HG02610 (cell line): ENCODE results near the gene TEC.
"Not testable (repeated sequence)": the region's sequence is repeated elsewhere in the genome, so short reads cannot be mapped to it uniquely, and the experiment has no call there.

Experiments
- ATAC-seq: cut with Tn5 transposase; IDR thresholded peaks from one replicate; pipeline ENCODE4 v1.9.1; 2021; ENCODE audit warnings: mild to moderate bottlenecking, moderate library complexity; ENCODE audit not compliant: unreplicated experiment

Gene TEC

GRCh38 chr4:48169636-48170035 lies 100.0 kb downstream of the TEC start:
- ATAC-seq = peak; percentile 33

GRCh38 chr4:48167538-48168263 lies 101.9 kb downstream of the TEC start:
- peak; percentile 36 for ATAC-seq

- ATAC-seq = not testable (repeated sequence)
Observed at GRCh38 chr4:48164561-48164960, 105.1 kb downstream of the TEC start.

GRCh38 chr4:48163746-48164145 lies 105.9 kb downstream of the TEC start:
- no peak for ATAC-seq

GRCh38 chr4:48162162-48162561 lies 107.5 kb downstream of the TEC start:
- ATAC-seq = no peak

- no peak for ATAC-seq
Observed at GRCh38 chr4:48157271-48157670, 112.4 kb downstream of the TEC start.

GRCh38 chr4:48156423-48156822 lies 113.2 kb downstream of the TEC start:
- ATAC-seq = no peak

- ATAC-seq = peak; percentile 91
Observed at GRCh38 chr4:48153791-48154550, 115.7 kb downstream of the TEC start.

- no peak for ATAC-seq
Observed at GRCh38 chr4:48152259-48152658, 117.4 kb downstream of the TEC start.

- ATAC-seq = no peak
Observed at GRCh38 chr4:48149827-48150370, 119.7 kb downstream of the TEC start.

GRCh38 chr4:48147621-48148020 lies 122.0 kb downstream of the TEC start:
- ATAC-seq = no peak

GRCh38 chr4:48141048-48141447 lies 128.6 kb downstream of the TEC start:
- peak; percentile 28 for ATAC-seq

- no peak for ATAC-seq
Observed at GRCh38 chr4:48139691-48140090, 129.9 kb downstream of the TEC start.

- peak; percentile 88 for ATAC-seq
Observed at GRCh38 chr4:48138936-48139335, 130.7 kb downstream of the TEC start.

GRCh38 chr4:48138511-48138910 lies 131.1 kb downstream of the TEC start:
- ATAC-seq = no peak

- ATAC-seq = no peak
Observed at GRCh38 chr4:48137846-48138245, 131.8 kb downstream of the TEC start.

- ATAC-seq = no peak
Observed at GRCh38 chr4:48134081-48134480, 135.6 kb downstream of the TEC start, which contains the start of gene TXK. Gene TXK (minus strand): TSS chr4:48134250. CDS start chr4:48134170, 80 bp downstream.

- ATAC-seq = no peak
Observed at GRCh38 chr4:48133669-48134068, 136.0 kb downstream of the TEC start.

GRCh38 chr4:48131736-48132135 lies 137.9 kb downstream of the TEC start:
- no peak for ATAC-seq

GRCh38 chr4:48130100-48130499 lies 139.5 kb downstream of the TEC start:
- ATAC-seq = no peak

- no peak for ATAC-seq
Observed at GRCh38 chr4:48129307-48130014, 140.2 kb downstream of the TEC start.
